Measurements from ENCODE around the gene TLNRD1.

- TF ChIP-seq CTCF (IDR thresholded peaks at IDR 0.05) (no peak), EP300 (IDR thresholded peaks at IDR 0.05) (no peak), POLR2A (IDR thresholded peaks at IDR 0.05) (no peak)
Observed at GRCh38 chr15:80989081-80989517, 11.6 kb upstream of the TLNRD1 start.

Data from gastroesophageal sphincter (tissue), 3 donors.